ENCODE results near the gene PRDM15. TPM values are rescaled to one million over a fixed set of nuclear protein-coding genes. Genes with fewer than 3 reads are reported as not detected.
A peak's percentile ranks its signal among the peaks of the same experiment; 100 is the strongest.

The PRDM15 gene
- total RNA-seq, 1 donor from 2014 or later = 13.6 TPM

DNA sequence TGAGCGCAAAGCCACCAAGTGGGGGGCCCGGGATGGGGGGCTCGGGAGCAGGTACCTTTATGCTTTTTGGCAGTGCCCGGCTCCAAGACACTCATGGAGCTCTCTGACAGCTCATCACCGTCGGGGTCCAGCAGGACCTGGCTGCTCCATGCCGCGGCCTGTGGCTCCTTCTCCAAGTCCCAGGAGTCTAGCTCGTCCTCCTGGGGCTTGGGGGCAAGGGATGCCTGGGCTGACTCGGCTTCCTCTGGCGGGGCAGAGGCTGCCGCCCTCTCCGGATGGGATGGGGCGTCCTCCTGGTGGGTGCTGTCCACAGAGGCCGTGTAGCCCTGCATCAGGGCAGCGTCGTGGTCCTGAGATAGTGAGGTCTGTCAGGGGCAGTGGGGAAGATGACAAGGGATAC is 19.9 kb upstream of the PRDM15 start:
- ChIA-PET POLR2A (interaction anchor here (0.9 kb wide), 1 partner anchor 221 kb away, joined by 3 read pairs; no protein-coding TSS in a partner anchor), CTCF (no interaction called here)
- H3K27ac Mint-ChIP-seq = no peak overlapping the region
- no peaks in the 10 kb centered on the region for H3K27me3 Mint-ChIP-seq
- DNase-seq (no peak), ATAC-seq (ENCODE audit: low read depth) (no peak)
- intact Hi-C loops (cut with micrococcal nuclease) = loop anchor here (5.0 kb wide), 1 partner anchor 33 kb away; no protein-coding TSS in a partner anchor
- no peak overlapping the region for H3K4me3 Mint-ChIP-seq
- no peaks in the 10 kb centered on the region for H3K9me3 Mint-ChIP-seq
- peaks cover 11% of the 10 kb centered on the region for H3K4me1 Mint-ChIP-seq
- peaks cover 45% of the 10 kb centered on the region for H3K36me3 Mint-ChIP-seq (ENCODE audit: low read depth)
- TF ChIP-seq, protein P1, sequence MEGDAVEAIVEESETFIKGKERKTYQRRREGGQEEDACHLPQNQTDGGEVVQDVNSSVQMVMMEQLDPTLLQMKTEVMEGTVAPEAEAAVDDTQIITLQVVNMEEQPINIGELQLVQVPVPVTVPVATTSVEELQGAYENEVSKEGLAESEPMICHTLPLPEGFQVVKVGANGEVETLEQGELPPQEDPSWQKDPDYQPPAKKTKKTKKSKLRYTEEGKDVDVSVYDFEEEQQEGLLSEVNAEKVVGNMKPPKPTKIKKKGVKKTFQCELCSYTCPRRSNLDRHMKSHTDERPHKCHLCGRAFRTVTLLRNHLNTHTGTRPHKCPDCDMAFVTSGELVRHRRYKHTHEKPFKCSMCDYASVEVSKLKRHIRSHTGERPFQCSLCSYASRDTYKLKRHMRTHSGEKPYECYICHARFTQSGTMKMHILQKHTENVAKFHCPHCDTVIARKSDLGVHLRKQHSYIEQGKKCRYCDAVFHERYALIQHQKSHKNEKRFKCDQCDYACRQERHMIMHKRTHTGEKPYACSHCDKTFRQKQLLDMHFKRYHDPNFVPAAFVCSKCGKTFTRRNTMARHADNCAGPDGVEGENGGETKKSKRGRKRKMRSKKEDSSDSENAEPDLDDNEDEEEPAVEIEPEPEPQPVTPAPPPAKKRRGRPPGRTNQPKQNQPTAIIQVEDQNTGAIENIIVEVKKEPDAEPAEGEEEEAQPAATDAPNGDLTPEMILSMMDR (IDR thresholded peaks at IDR 0.05) = no peak

DNA sequence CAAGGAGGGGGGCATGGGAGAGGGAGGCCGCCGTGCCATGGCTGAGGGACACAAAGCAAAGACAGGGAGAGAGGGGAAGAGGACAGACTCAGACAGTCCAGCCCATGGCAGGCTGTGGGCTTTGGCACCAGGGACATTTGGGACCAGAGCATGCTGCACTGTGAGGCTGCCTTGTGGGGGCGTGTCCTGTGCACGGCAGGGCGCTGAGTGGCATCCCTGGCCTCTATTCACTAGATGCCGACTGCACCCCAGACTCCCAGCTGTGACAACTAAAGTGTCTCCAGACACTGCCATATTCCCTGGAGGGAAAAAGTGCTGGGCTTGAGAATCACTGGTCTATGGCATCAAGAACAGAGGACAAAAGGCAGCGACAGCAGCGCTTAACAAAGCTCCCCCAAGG is 18.6 kb upstream of the PRDM15 start:
- H3K4me3 Mint-ChIP-seq = no peak overlapping the region
- intact Hi-C loops (cut with micrococcal nuclease) = loop anchor here (5.0 kb wide), 1 partner anchor 35 kb away; no protein-coding TSS in a partner anchor
- H3K27me3 Mint-ChIP-seq = no peaks in the 10 kb centered on the region
- ChIA-PET CTCF (no interaction called here), POLR2A (interaction anchor here (1.0 kb wide), 1 partner anchor 20 kb away, joined by 3 read pairs; no protein-coding TSS in a partner anchor)
- H3K9me3 Mint-ChIP-seq = no peaks in the 10 kb centered on the region
- peaks cover 34% of the 10 kb centered on the region for H3K36me3 Mint-ChIP-seq (ENCODE audit: low read depth)
- H3K4me1 Mint-ChIP-seq = peaks cover 11% of the 10 kb centered on the region
- H3K27ac Mint-ChIP-seq = no peak overlapping the region
- TF ChIP-seq, protein P1 (IDR thresholded peaks at IDR 0.05) = no peak
- DNase-seq (no peak), ATAC-seq (ENCODE audit: low read depth) (no peak)

DNA sequence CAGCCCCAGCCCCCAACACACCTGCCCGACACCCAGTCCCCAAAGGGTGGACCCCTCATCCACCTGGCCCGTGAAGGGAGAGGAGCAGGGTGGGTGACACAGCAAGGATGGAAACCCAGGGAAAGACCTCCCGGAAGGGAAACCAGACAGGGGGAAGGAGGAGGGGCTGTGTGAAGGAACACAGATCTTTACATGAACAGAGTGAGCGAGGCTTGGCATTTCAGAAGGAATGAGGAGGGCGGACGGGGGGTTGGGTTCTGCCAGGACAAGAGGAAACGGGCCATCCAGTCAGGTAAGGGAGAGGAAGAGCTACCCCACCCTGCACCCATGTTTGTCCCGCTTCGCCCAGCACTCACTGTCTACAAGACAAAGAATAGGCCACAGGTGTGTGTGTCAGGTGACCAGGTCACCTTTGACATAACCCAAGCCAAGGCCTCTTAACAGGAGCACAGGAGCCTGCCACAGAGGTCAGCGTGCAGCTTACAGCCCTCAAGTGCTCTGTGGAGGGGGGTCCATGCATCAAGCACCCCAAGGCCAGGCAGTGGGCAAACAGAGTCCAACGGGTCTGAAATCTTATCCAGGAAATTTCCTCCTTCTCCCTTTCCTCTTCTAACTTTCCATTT is 18.0 kb upstream of the PRDM15 start:
- DNase-seq = no peak
- POLR2A ChIA-PET = interaction anchor here (1.0 kb wide), 1 partner anchor 19 kb away, joined by 3 read pairs; no protein-coding TSS in a partner anchor
- peaks cover 30% of the 10 kb centered on the region for H3K36me3 Mint-ChIP-seq (ENCODE audit: low read depth)
- peaks cover 11% of the 10 kb centered on the region for H3K4me1 Mint-ChIP-seq
- no peak for ATAC-seq (ENCODE audit: low read depth)
- intact Hi-C loops (cut with micrococcal nuclease) = loop anchor here (5.0 kb wide), 1 partner anchor 35 kb away; no protein-coding TSS in a partner anchor
- TF ChIP-seq, protein P1 (IDR thresholded peaks at IDR 0.05) = no peak
- no peaks in the 10 kb centered on the region for H3K27me3 Mint-ChIP-seq
- no peak overlapping the region for H3K4me3 Mint-ChIP-seq
- CTCF ChIA-PET = no interaction called here
- no peaks in the 10 kb centered on the region for H3K9me3 Mint-ChIP-seq
- H3K27ac Mint-ChIP-seq = no peak overlapping the region

DNA sequence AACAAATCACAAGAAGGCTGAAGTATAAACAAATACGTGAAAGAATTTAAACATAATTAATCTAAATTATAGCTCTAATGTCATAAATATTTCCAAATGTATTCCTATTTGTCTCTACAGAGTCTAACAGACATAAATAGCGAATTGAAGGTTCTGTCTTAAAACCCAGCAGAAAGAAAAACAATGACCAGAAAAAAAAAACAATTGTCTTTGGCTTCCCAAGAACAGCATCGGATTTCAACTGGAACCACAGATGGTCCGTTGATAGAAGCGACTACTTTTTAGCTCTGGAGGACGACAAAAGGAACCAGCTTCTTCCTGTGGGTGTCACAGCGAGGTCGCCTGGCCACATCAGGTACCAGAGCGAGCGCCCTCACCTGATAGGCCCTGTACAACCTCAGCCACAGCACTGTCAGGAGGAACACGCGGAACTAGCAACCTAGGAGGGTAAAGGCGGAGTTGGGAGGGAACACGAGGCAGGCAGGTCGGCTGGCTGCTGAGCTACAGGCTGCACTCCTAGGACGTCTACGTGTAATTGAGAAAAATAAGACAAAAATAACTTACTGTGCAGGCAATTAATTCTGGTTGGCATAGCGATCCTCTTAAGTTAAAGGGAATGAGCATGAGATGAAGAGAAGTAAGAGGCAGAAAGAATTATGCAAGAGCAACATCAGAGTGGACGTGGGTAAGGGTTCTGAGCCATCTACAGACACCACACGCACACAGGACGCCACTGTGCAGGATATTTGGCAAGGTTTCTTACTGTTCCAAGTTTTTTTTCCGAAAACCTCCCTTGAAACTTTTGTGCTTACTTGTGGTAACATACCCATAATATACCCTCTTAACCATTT is 16.7 kb upstream of the PRDM15 start:
- intact Hi-C loops (cut with micrococcal nuclease) = loop anchor here (1.0 to 5.0 kb wide), 2 partner anchors 36 to 80 kb away; no protein-coding TSS in a partner anchor
- DNase-seq (no peak), ATAC-seq (ENCODE audit: low read depth) (peak; percentile 93)
- TF ChIP-seq, protein P1 (IDR thresholded peaks at IDR 0.05) = no peak
- POLR2A ChIA-PET = no interaction called here
- peak overlapping the region; percentile 26 for H3K27ac Mint-ChIP-seq
- peak overlapping the region; percentile 16 for H3K4me3 Mint-ChIP-seq
- no peaks in the 10 kb centered on the region for H3K27me3 Mint-ChIP-seq
- no peaks in the 10 kb centered on the region for H3K9me3 Mint-ChIP-seq
- H3K36me3 Mint-ChIP-seq (ENCODE audit: low read depth) = peaks cover 17% of the 10 kb centered on the region
- peaks cover 11% of the 10 kb centered on the region for H3K4me1 Mint-ChIP-seq
- CTCF ChIA-PET = interaction anchor here (0.6 to 2.0 kb wide), 7 partner anchors 14 to 222 kb away, joined by 3 to 10 read pairs (median 5); no protein-coding TSS in a partner anchor
